COLO829 (cell line): ENCODE results near the gene HS6ST1.
A peak's percentile ranks its signal among the peaks of the same experiment; 100 is the strongest.

ENCODE experiments used
- DNase-seq: peaks from one replicate; pipeline ENCODE4 v3.0.0; 2012; ENCODE audit warnings: low spot score

HS6ST1 gene

GRCh38 chr2:128235581-128235980 is 83.1 kb downstream of the HS6ST1 start:
- no peak for DNase-seq

GRCh38 chr2:128234613-128235012 is 84.1 kb downstream of the HS6ST1 start:
- DNase-seq: no peak

- DNase-seq: no peak
These were observed 84.8 kb downstream of the HS6ST1 start for GRCh38 chr2:128233790-128234395.

GRCh38 chr2:128232965-128233789 is 85.5 kb downstream of the HS6ST1 start:
- peak; percentile 83 for DNase-seq

- no peak for DNase-seq
These were observed 89.8 kb downstream of the HS6ST1 start for GRCh38 chr2:128228894-128229293.

GRCh38 chr2:128227862-128228261 is 90.8 kb downstream of the HS6ST1 start:
- no peak for DNase-seq

- no peak for DNase-seq
These were observed 98.8 kb downstream of the HS6ST1 start for GRCh38 chr2:128219891-128220290.

- no peak for DNase-seq
These were observed 101.0 kb downstream of the HS6ST1 start for GRCh38 chr2:128217671-128218070.

- DNase-seq: no peak
These were observed 102.6 kb downstream of the HS6ST1 start for GRCh38 chr2:128215897-128216642.
